Keratinocyte (primary cell): ENCODE measurements around the gene MMP3.

Experiments used
- EZH2 ChIP-seq: IDR thresholded peaks from one replicate; pipeline ENCODE4 v1.6.1; 2012; ENCODE audit warnings: inconsistent platforms, mild to moderate bottlenecking, low read length, moderate library complexity
- TF ChIP-seq, protein P1 (sequence below), 3 experiments: IDR thresholded peaks in 1 of 3; conservative IDR thresholded peaks in 1 of 3; optimal IDR thresholded peaks in 1 of 3; 2 replicates in 2 of 3; 3 replicates in 1 of 3; pipeline versions ENCODE3 to v1.5.1; 2011; ENCODE audit warnings: low read length in 3 of 3, mild to moderate bottlenecking in 3 of 3, moderate library complexity in 2 of 3, control low read depth in 1 of 3, inconsistent platforms in 1 of 3; ENCODE audit not compliant: insufficient read depth in 2 of 3; ENCODE audit errors: extremely low read depth in 1 of 3

DNA sequence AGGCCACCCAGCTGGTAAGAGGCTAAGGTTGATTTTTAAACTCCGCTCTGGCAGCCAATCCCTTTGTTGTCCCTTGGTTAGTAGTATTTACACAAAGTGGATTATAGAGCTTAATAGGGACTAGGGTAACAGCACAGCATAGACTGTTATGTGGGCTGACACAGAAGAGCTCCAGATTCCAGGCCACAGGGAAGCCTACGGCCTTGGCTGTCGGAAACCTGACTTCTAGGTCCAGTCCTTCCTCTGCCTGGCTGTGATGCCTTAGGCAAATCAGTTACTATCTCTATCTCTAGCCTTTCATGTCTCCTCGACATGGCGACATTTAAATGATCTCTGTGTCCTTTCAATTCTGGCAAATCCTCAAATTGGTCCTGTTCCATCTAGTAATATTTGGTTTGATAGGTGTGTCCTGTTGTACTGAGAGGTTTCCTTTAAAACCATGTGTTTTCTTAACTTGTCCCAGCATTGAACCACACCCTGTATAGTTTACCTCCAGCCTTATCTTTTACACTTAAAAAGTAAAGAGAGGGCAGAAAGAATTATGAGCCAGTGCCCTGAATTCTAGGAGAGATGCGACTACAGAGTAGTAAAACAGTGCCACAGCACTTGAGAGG lies 49.6 kb downstream of the MMP3 start:
- TF ChIP-seq, protein P1, sequence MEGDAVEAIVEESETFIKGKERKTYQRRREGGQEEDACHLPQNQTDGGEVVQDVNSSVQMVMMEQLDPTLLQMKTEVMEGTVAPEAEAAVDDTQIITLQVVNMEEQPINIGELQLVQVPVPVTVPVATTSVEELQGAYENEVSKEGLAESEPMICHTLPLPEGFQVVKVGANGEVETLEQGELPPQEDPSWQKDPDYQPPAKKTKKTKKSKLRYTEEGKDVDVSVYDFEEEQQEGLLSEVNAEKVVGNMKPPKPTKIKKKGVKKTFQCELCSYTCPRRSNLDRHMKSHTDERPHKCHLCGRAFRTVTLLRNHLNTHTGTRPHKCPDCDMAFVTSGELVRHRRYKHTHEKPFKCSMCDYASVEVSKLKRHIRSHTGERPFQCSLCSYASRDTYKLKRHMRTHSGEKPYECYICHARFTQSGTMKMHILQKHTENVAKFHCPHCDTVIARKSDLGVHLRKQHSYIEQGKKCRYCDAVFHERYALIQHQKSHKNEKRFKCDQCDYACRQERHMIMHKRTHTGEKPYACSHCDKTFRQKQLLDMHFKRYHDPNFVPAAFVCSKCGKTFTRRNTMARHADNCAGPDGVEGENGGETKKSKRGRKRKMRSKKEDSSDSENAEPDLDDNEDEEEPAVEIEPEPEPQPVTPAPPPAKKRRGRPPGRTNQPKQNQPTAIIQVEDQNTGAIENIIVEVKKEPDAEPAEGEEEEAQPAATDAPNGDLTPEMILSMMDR (optimal IDR thresholded peaks at IDR 0.05 in 1 of 3, IDR thresholded peaks at IDR 0.05 in 1 of 3, conservative IDR thresholded peaks at IDR 0.05 in 1 of 3; ENCODE audit: extremely low read depth in 1 of 3, insufficient read depth in 2 of 3, low read length in 3 of 3) = no peak
- TF ChIP-seq EZH2 = no peak
